Prostate gland (tissue), 2 donors: ENCODE data around the gene PPP2R5B. TPM values are rescaled to one million over a fixed set of nuclear protein-coding genes. Genes with fewer than 3 reads are reported as not detected.

Experiments
- DNase-seq: peaks from one replicate; pipeline ENCODE4 v3.0.0-alpha.2; 2019; ENCODE audit warnings: low spot score
- H3K27ac ChIP-seq, 2 donors: fragments of 200-600 bp; sonication (generic); 2 replicates each; pipeline ENCODE4 v1.5.1; 2017 to 2019
- H3K27me3 ChIP-seq: fragments of 200-600 bp; sonication (generic); replicated peaks from 2 replicates; pipeline ENCODE4 v1.5.1; 2019; ENCODE audit not compliant: insufficient read depth
- H3K36me3 ChIP-seq, 2 donors: fragments of 200-600 bp; sonication (generic); 1 replicate in 1 of 2; 2 replicates in 1 of 2; pipeline versions ENCODE4 v1.5.1 to v1.8.1; 2017 to 2019
- H3K4me1 ChIP-seq: fragments of 200-600 bp; sonication (generic); replicated peaks from 2 replicates; pipeline ENCODE4 v1.5.1; 2019
- H3K4me3 ChIP-seq, 2 donors: fragments of 200-600 bp; sonication (generic); 2 replicates each; pipeline ENCODE4 v1.5.1; 2017 to 2019
- H3K9me3 ChIP-seq: fragments of 200-600 bp; sonication (generic); 2 replicates; pipeline ENCODE4 v1.5.1; 2017
- CTCF ChIP-seq, 4 experiments: fragments of 200-600 bp in 2 of 4; fragments of 450-650 bp in 2 of 4; sonication (generic) in 2 of 4; IDR thresholded peaks; 1 replicate in 3 of 4; 2 replicates in 1 of 4; pipeline ENCODE4 v1.5.1; 2016 to 2019; ENCODE audit warnings: antibody characterized with exemption in 4 of 4, mild to moderate bottlenecking in 2 of 4, moderate library complexity in 2 of 4
- POLR2A ChIP-seq: fragments of 450-650 bp; IDR thresholded peaks from one replicate; pipeline ENCODE4 v1.6.1; 2016; ENCODE audit warnings: antibody characterized with exemption, mild to moderate bottlenecking
- POLR2AphosphoS5 ChIP-seq: sonication (generic); formaldehyde crosslinking; IDR thresholded peaks from one replicate; pipeline ENCODE4 v1.6.1; 2017; ENCODE audit warnings: antibody characterized with exemption
- WGBS: methylation state at CpG from one replicate; pipeline ENCODE4 v1.1.5; 2018; 5-methylcytosine and 5-hydroxymethylcytosine counted together
- intact Hi-C: fragments of 100-400 bp; cut with DNase I; formaldehyde crosslinking; loops from one replicate; pipeline ENCODE4 v1.14.2; 2022
- total RNA-seq, 2 donors: library from RNA; depleted of rRNA; stranded (reverse); fragments of >200 nt; gene quantifications; one replicate each; pipeline ENCODE4 v1.1.0, GENCODE V29; 2016

PPP2R5B gene
- total RNA-seq, 2 donors from 2014 or later = 14.1 to 32.6 TPM

DNA sequence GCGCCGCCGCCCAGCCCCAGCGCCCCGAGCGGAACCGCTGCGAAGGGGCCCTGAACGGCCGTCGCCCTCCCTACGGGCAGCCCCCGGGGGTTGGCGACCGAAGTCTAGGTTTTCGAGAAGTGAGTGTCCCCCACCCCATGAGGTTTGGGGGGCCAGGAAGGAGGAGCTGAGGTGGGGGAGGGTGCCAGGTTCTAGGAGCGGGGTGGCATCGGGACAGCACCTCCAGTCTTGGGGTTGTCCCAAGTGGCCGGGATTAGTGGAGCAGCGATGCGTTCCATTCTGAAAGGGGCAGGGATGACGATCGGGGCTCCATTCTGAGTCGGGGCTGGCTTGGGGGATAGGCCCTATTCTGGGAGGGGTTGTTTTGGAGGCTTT lies 408 bp downstream of the PPP2R5B start:
- Histone ChIP-seq H3K27ac (peak overlapping the region; percentile 91 to 96), H3K4me1 (peaks cover 7% of the 10 kb centered on the region), H3K36me3 (no peaks in the 10 kb centered on the region), H3K27me3 (no peaks in the 10 kb centered on the region), H3K4me3 (peak overlapping the region; percentile 97 to 98), H3K9me3 (no peaks in the 10 kb centered on the region)
- DNase-seq = no peak
- 1% methylated on average over 24 of the region's 24 CpGs for WGBS
- TF ChIP-seq POLR2A (no peak), POLR2AphosphoS5 (no peak), CTCF (IDR thresholded peaks at IDR 0.05) (no peak)
- intact Hi-C loops = no loop called here

GRCh38 chr11:64925536-64926436 lies 1.3 kb downstream of the PPP2R5B start:
- intact Hi-C loops = no loop called here
- Histone ChIP-seq H3K36me3 (peaks cover 0 to under 1% of the 10 kb centered on the region in 2 donors), H3K4me1 (peaks cover 7% of the 10 kb centered on the region), H3K9me3 (no peaks in the 10 kb centered on the region), H3K4me3 (peak overlapping the region; percentile 97 to 98), H3K27me3 (no peaks in the 10 kb centered on the region), H3K27ac (no peak overlapping the region)
- TF ChIP-seq CTCF (IDR thresholded peaks at IDR 0.05) (no peak), POLR2A (no peak), POLR2AphosphoS5 (no peak)
- WGBS = 60% methylated on average over 19 of the region's 24 CpGs
- no peak for DNase-seq

DNA sequence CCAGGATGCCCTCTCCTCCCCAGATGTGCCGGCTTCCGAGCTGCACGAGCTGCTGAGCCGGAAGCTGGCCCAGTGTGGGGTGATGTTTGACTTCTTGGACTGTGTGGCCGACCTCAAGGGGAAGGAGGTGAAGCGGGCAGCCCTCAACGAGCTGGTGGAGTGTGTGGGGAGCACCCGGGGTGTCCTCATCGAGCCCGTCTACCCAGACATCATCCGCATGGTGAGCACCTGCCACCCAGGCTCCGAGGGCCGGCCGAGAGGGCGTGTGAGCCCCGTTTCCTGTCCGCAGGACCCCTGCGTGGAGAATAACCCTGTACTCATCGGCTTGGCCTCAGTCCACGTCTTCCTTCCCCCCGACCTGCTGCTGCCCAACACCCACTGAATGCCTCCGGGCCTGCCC lies 2.2 kb downstream of the PPP2R5B start:
- H3K4me3 ChIP-seq = no peak overlapping the region
- 89% methylated on average over 21 of the region's 22 CpGs for WGBS
- DNase-seq = no peak
- peaks cover 7% of the 10 kb centered on the region for H3K4me1 ChIP-seq
- H3K9me3 ChIP-seq = no peaks in the 10 kb centered on the region
- H3K36me3 ChIP-seq = peaks cover 0 to 8% of the 10 kb centered on the region in 2 donors
- H3K27me3 ChIP-seq = no peaks in the 10 kb centered on the region
- no peak overlapping the region for H3K27ac ChIP-seq
- intact Hi-C loops = no loop called here
- TF ChIP-seq POLR2A (no peak), POLR2AphosphoS5 (no peak), CTCF (IDR thresholded peaks at IDR 0.05) (no peak)

GRCh38 chr11:64928957-64929356 lies 4.5 kb downstream of the PPP2R5B start:
- TF ChIP-seq POLR2AphosphoS5 (no peak), CTCF (IDR thresholded peaks at IDR 0.05) (no peak), POLR2A (no peak)
- H3K36me3 ChIP-seq = peaks cover 0 to 8% of the 10 kb centered on the region in 2 donors
- WGBS = 91% methylated on average over 2 of the region's 2 CpGs

DNA sequence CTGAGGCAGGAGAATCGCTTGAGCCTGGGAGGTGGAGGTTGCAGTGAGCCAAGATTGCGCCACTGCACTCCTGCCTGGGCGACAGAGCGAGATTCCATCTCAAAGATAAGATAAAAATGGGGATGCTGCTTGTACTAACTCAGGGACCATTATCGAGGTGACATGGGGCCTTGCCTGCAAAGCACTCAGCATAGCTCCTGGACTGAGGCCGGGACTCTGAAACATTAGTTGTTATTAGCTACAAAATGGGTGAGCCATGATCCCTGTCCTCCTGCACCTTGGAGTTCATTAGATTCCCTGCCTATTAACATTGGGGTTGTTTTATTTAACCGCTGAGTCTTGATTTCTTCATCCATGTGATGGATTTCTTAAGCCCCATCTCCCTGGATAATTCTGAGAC lies 5.1 kb downstream of the PPP2R5B start:
- no peaks in the 10 kb centered on the region for H3K9me3 ChIP-seq
- H3K36me3 ChIP-seq = peaks cover 0 to 8% of the 10 kb centered on the region in 2 donors
- peaks cover 7% of the 10 kb centered on the region for H3K4me1 ChIP-seq
- TF ChIP-seq POLR2AphosphoS5 = no peak
- no peak for TF ChIP-seq POLR2A
- no peak for TF ChIP-seq CTCF (IDR thresholded peaks at IDR 0.05)
- H3K27me3 ChIP-seq = no peaks in the 10 kb centered on the region
- WGBS = 90% methylated on average over 7 of the region's 7 CpGs
- H3K4me3 ChIP-seq = no peak overlapping the region
- no peak overlapping the region for H3K27ac ChIP-seq
- intact Hi-C loops = no loop called here
- DNase-seq = no peak

More at GRCh38 chr11:64928957-64929356, 4.5 kb downstream of the PPP2R5B start:
- Histone ChIP-seq H3K4me1 (peaks cover 7% of the 10 kb centered on the region), H3K27ac (no peak overlapping the region), H3K27me3 (no peaks in the 10 kb centered on the region), H3K9me3 (no peaks in the 10 kb centered on the region), H3K4me3 (no peak overlapping the region)
- intact Hi-C loops = no loop called here
- no peak for DNase-seq
